HG03045 (cell line): ENCODE results near the gene TBL3.

Experiments
- ATAC-seq: cut with Tn5 transposase; IDR thresholded peaks from one replicate; pipeline ENCODE4 v1.9.1; 2021; ENCODE audit warnings: mild to moderate bottlenecking, moderate library complexity; ENCODE audit not compliant: unreplicated experiment

The TBL3 gene

GRCh38 chr16:1963806-1964505 lies 7.9 kb upstream of the TBL3 start:
- peak; percentile 5 for ATAC-seq

- peak; percentile 78 for ATAC-seq
These were observed 7.1 kb upstream of the TBL3 start, which contains the start of gene RPS2 for GRCh38 chr16:1964506-1965395. Gene RPS2, minus strand, starts transcription at chr16:1964826. Its CDS starts 201 bp downstream, at chr16:1964625.

GRCh38 chr16:1965396-1966001 lies 6.4 kb upstream of the TBL3 start:
- no peak for ATAC-seq

GRCh38 chr16:1966460-1966859 lies 5.4 kb upstream of the TBL3 start, which contains the start of gene RNF151:
Gene RNF151, plus strand, starts transcription at chr16:1966856. Its CDS starts 26 bp downstream, at chr16:1966882.
- ATAC-seq: no peak

- no peak for ATAC-seq
These were observed 3.5 kb upstream of the TBL3 start for GRCh38 chr16:1968146-1968953.

- ATAC-seq: no peak
These were observed 631 bp downstream of the TBL3 start for GRCh38 chr16:1972490-1972877.

- ATAC-seq: no peak
These were observed 1.8 kb downstream of the TBL3 start for GRCh38 chr16:1973461-1974156.

- no peak for ATAC-seq
These were observed 2.6 kb downstream of the TBL3 start for GRCh38 chr16:1974157-1975070.

GRCh38 chr16:1975432-1976215 lies 3.8 kb downstream of the TBL3 start:
- no peak for ATAC-seq

GRCh38 chr16:1976216-1976520 lies 4.3 kb downstream of the TBL3 start:
- no peak for ATAC-seq

GRCh38 chr16:1976951-1977874 lies 5.4 kb downstream of the TBL3 start:
- ATAC-seq: no peak

- no peak for ATAC-seq
These were observed 6.0 kb downstream of the TBL3 start for GRCh38 chr16:1977875-1978268.

GRCh38 chr16:1978476-1979120 lies 6.7 kb downstream of the TBL3 start:
- ATAC-seq: no peak

- no peak for ATAC-seq
These were observed 7.6 kb downstream of the TBL3 start for GRCh38 chr16:1979271-1980029.

- ATAC-seq: no peak
These were observed 8.3 kb downstream of the TBL3 start for GRCh38 chr16:1980030-1980769.

GRCh38 chr16:1980770-1981087 lies 8.9 kb downstream of the TBL3 start:
- no peak for ATAC-seq
